Ishikawa (cell line): ENCODE measurements around the gene EGFR.

Experiments used
- CEBPB ChIP-seq: IDR thresholded peaks from 2 replicates; pipeline ENCODE4 v1.6.1; 2012
- CREB1 ChIP-seq: IDR thresholded peaks from 2 replicates; pipeline ENCODE4 v1.6.1; 2012; ENCODE audit warnings: low read depth
- EGR1 ChIP-seq: IDR thresholded peaks from 2 replicates; pipeline ENCODE4 v1.6.1; 2012
- EP300 ChIP-seq: IDR thresholded peaks from 2 replicates; pipeline ENCODE4 v1.6.1; 2012; ENCODE audit warnings: borderline replicate concordance
- FOXM1 ChIP-seq: IDR thresholded peaks from 2 replicates; pipeline ENCODE4 v1.6.1; 2012; ENCODE audit warnings: low read depth, borderline replicate concordance
- MAX ChIP-seq: IDR thresholded peaks from 2 replicates; pipeline ENCODE4 v1.6.1; 2012
- RAD21 ChIP-seq: IDR thresholded peaks from 2 replicates; pipeline ENCODE4 v1.6.1; 2012; ENCODE audit warnings: low read depth
- REST ChIP-seq: IDR thresholded peaks from 2 replicates; pipeline ENCODE4 v1.6.1; 2012; ENCODE audit warnings: low read depth, mild to moderate bottlenecking
- TAF1 ChIP-seq: IDR thresholded peaks from 2 replicates; pipeline ENCODE4 v1.6.1; 2012; ENCODE audit warnings: low read depth, mild to moderate bottlenecking
- TCF12 ChIP-seq: IDR thresholded peaks from 2 replicates; pipeline ENCODE4 v1.6.1; 2012; ENCODE audit warnings: low read depth
- TEAD4 ChIP-seq: IDR thresholded peaks from 2 replicates; pipeline ENCODE4 v1.6.1; 2012
- USF1 ChIP-seq: IDR thresholded peaks from 2 replicates; pipeline ENCODE4 v1.6.1; 2012
- YY1 ChIP-seq: IDR thresholded peaks from 2 replicates; pipeline ENCODE4 v1.6.1; 2012; ENCODE audit warnings: low read depth
- ZBTB7A ChIP-seq: IDR thresholded peaks from 2 replicates; pipeline ENCODE4 v1.6.1; 2012; ENCODE audit warnings: low read depth

EGFR gene

GRCh38 chr7:54978364-54979116 lies 40.3 kb upstream of the EGFR start:
- TF ChIP-seq RAD21 (no peak), MAX (no peak), FOXM1 (no peak), YY1 (no peak), TAF1 (no peak), EP300 (no peak), EGR1 (no peak), TCF12 (no peak)

DNA sequence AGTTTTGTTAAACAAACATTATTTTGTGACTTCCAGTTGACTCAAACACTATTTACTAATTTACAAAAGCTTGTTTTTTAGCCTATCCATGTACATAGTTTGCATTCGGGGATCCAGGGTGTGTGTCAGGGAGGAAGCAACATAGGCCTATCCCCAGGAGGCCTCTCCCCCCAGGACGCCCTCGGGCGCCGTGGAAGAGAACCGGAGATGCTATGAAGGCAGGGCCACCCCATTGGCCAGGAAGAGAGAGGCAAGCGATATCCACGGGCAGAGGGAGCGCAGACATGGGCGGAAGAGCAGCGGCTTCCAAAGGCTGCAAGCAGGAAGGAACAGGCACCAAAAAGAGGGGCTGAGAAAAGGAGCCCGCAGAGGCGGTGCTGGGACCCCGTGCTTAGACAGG lies 38.3 kb upstream of the EGFR start:
- no peak for TF ChIP-seq REST
- no peak for TF ChIP-seq TEAD4
- no peak for TF ChIP-seq EGR1
- TF ChIP-seq ZBTB7A: no peak
- TF ChIP-seq USF1: no peak
- TF ChIP-seq MAX: no peak
- TF ChIP-seq EP300: no peak
- TF ChIP-seq RAD21: no peak
- no peak for TF ChIP-seq TCF12

GRCh38 chr7:54981913-54982312 lies 36.9 kb upstream of the EGFR start:
- TF ChIP-seq CEBPB (no peak), REST (no peak), USF1 (no peak), YY1 (no peak), FOXM1 (no peak), MAX (no peak)

- no peak for TF ChIP-seq TEAD4
- no peak for TF ChIP-seq TAF1
- no peak for TF ChIP-seq YY1
- TF ChIP-seq ZBTB7A: no peak
- TF ChIP-seq USF1: no peak
- no peak for TF ChIP-seq CREB1
- no peak for TF ChIP-seq RAD21
- no peak for TF ChIP-seq CEBPB
- TF ChIP-seq REST: no peak
- no peak for TF ChIP-seq EGR1
- no peak for TF ChIP-seq FOXM1
- TF ChIP-seq TCF12: no peak
- TF ChIP-seq MAX: no peak
These were observed 33.1 kb upstream of the EGFR start for GRCh38 chr7:54985426-54986330.
